ENCODE results near the gene B3GNT9. TPM values are rescaled to one million over a fixed set of nuclear protein-coding genes. Genes with fewer than 3 reads are reported as not detected.

The B3GNT9 gene
- total RNA-seq, 4 donors from 2014 or later: 52.0 to 103 (median 85.7) TPM

DNA sequence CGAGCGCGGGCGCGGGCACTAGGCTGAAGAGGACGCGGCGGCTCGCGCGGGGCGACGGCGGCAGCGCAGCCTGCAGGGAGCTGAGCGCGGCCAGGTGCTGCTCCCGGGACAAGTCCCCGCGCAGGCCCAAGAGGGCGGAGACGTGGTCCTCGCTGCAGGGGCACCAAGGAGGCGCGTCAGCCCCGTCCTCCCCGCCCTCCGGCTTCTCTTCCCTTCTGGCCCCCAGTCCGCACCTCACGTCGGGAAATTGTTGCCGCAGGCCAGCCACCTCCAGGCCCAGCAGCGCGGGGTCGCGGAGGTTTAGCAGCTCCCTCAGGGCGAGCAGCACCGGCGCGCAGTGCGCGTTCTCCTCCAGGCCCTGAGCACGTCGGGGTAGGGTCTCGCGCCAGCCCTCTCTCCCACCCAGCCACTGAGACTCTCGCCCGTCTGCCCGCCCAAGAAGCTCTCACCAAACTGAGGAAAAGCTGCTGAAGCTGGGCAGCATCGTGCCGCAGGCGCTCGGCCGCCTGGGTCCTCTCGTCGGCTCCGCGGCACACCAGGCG is 33.7 kb upstream of the B3GNT9 start:
- no peaks in the 10 kb centered on the region for H3K36me3 ChIP-seq
- peaks cover 15 to 25% of the 10 kb centered on the region in 2 donors for H3K4me1 ChIP-seq
- H3K9me3 ChIP-seq: no peaks in the 10 kb centered on the region
- no peak for DNase-seq
- H3K27ac ChIP-seq: peak overlapping the region in 2 of 3 donors; percentile 89 to 95
- TF ChIP-seq CTCF (IDR thresholded peaks at IDR 0.05) (no peak), POLR2A (IDR thresholded peaks at IDR 0.05) (no peak)
- intact Hi-C loops (cut with DNase I): loop anchor here (10.0 kb wide), 2 partner anchors 210 to 290 kb away; no protein-coding TSS in a partner anchor
- H3K4me3 ChIP-seq (replicated peaks in 1 of 3): peak overlapping the region in 2 of 3 donors; percentile 42 to 69
- H3K27me3 ChIP-seq: no peaks in the 10 kb centered on the region
- WGBS, 2 donors: 6 to 7% methylated on average over 25 to 50 of the region's 59 CpGs

DNA sequence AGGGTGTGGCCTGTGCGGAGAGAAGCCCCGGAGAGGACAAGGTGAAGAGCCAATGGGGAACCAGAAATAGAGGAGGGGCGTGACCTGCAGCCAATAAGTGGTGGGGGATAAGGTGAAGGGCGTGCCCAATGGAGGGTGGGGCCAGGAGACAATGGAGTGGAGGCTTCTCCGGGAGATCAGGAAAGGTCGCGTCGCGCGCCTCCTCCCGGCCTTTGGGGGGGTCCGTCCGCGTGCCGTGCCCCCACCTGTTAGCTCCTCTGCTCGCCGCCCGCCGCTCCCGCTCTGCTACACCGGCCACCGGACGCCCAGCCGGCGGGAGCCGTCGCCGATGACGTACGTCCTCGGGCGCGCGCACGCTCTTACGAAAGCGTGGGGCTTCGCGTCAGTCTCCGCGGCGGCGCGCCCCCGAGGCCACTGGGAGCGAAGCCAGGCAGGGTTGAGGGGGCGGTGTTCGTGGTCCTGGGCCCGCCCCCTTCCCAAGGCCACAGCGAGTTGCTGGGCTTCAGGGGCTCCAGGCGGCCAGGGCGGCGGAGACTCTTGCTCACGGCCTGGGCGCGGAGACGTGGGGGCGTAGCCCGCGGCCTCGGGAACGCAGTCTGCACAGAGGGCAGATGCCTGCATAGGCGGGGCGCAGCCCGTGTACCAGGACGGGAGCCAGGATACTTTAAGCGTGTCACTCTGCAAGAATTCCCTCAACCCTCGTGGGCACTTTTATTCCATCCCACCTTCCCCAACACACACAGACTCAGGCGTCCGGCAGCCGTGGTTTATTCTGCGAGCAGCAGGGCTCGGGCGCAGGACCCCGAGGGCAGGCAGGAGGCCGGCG is 33.0 kb upstream of the B3GNT9 start, which contains the start of gene MATCAP1:
MATCAP1 (minus strand) TSS at position 337 of the 826 bp plus-strand sequence. CDS start 3,353 bp downstream, outside the sequence.
- peak within 1 kb of the TSS; percentile 89 to 95 (median 93) for H3K27ac ChIP-seq
- peak in 1 of 2 donors; percentile 70 for TF ChIP-seq POLR2A (IDR thresholded peaks at IDR 0.05)
- TF ChIP-seq CTCF (IDR thresholded peaks at IDR 0.05): no peak
- no peaks in the 10 kb centered on the region for H3K9me3 ChIP-seq
- intact Hi-C loops (cut with DNase I): loop anchor here (10.0 kb wide), 2 partner anchors 209 to 289 kb away; no protein-coding TSS in a partner anchor
- H3K27me3 ChIP-seq: no peaks in the 10 kb centered on the region
- peak; percentile 95 for DNase-seq
- no peaks in the 10 kb centered on the region for H3K36me3 ChIP-seq
- peaks cover 16 to 26% of the 10 kb centered on the region in 2 donors for H3K4me1 ChIP-seq
- peak within 1 kb of the TSS; percentile 42 to 69 (median 45) for H3K4me3 ChIP-seq (replicated peaks in 1 of 3)
- 0 to 1% methylated on average over 24 to 26 of the region's 77 CpGs for WGBS, 2 donors

DNA sequence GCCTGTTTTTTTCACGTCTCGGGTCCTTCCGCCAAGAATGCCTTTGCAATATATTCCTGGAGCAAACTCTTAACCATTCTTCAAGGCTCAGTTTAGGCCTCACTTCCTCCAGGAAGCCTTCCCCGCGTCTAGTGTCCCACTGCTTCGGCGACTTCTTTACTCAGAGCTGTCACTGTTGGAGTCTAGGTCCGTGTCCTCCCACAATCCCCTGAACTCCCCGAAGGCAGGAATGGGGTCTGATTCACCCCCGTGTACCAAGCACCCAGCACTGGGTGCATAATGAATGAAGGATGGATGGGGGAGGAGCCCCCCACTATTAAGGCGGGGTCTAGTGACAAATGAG is 32.5 kb upstream of the B3GNT9 start:
- peak overlapping the region in 2 of 3 donors; percentile 89 to 95 for H3K27ac ChIP-seq
- TF ChIP-seq CTCF (IDR thresholded peaks at IDR 0.05): no peak
- no peak for DNase-seq
- H3K4me3 ChIP-seq (replicated peaks in 1 of 3): peak overlapping the region in 1 of 3 donors; percentile 69
- H3K4me1 ChIP-seq: peaks cover 20 to 32% of the 10 kb centered on the region in 2 donors
- intact Hi-C loops (cut with DNase I): loop anchor here (10.0 kb wide), 2 partner anchors 208 to 288 kb away; no protein-coding TSS in a partner anchor
- no peaks in the 10 kb centered on the region for H3K36me3 ChIP-seq
- no peaks in the 10 kb centered on the region for H3K27me3 ChIP-seq
- 12% methylated on average over 11 of the region's 11 CpGs for WGBS, 2 donors
- H3K9me3 ChIP-seq: no peaks in the 10 kb centered on the region

DNA sequence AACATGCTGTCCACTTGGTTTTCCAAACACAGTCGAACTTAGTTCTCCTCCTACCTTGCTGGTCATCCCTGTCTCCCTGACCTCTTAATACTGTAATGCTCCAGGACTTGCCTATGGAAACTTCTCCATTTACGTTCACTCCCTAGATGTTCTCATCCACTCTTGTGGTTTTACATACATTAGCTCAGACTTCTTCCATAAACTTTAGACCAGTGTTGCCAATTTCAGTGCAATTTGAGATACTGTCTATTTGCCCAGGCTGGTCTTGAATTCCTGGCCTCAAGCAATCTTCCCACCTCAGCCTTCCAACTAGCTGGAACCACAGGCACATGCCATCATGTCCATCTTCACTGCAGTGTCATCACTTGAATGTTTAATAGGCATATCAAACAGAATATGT is 31.5 kb upstream of the B3GNT9 start:
- intact Hi-C loops (cut with DNase I): loop anchor here (10.0 kb wide), 2 partner anchors 207 to 287 kb away; no protein-coding TSS in a partner anchor
- no peak overlapping the region for H3K27ac ChIP-seq
- H3K4me1 ChIP-seq: peaks cover 26 to 38% of the 10 kb centered on the region in 2 donors
- no peaks in the 10 kb centered on the region for H3K36me3 ChIP-seq
- 89 to 97% methylated on average over 2 of the region's 2 CpGs for WGBS, 2 donors
- H3K9me3 ChIP-seq: no peaks in the 10 kb centered on the region
- DNase-seq: no peak
- no peak overlapping the region for H3K4me3 ChIP-seq (replicated peaks in 1 of 3)
- TF ChIP-seq POLR2A (IDR thresholded peaks at IDR 0.05): no peak
- no peaks in the 10 kb centered on the region for H3K27me3 ChIP-seq

DNA sequence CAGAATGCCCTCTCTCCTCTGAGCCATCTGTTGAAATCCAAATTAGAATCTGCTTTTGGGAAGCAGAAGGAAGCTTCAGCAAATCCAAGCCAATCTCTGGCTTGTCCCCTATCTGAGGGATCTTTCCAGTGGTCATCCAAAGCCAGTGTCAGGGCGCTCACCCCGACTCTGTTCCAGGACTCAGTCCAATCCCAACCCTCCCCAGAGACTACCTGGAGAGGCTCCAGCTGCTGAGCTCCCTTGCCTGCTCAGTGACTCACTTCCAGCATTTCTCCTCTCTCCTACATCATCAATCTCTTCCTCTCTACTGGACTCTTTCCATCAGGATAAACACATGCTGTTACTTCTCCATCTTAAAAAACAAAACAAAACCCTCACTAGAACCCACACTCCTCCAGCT is 30.5 kb upstream of the B3GNT9 start:
- Histone ChIP-seq H3K4me1 (peaks cover 26 to 38% of the 10 kb centered on the region in 2 donors), H3K27ac (no peak overlapping the region)

More for the DNA sequence above, 30.5 kb upstream of the B3GNT9 start:
- TF ChIP-seq POLR2A (IDR thresholded peaks at IDR 0.05) (no peak), CTCF (IDR thresholded peaks at IDR 0.05) (no peak)
- DNase-seq: no peak
- intact Hi-C loops (cut with DNase I): loop anchor here (10.0 kb wide), 2 partner anchors 207 to 287 kb away; no protein-coding TSS in a partner anchor
- Histone ChIP-seq H3K4me3 (replicated peaks in 1 of 3) (no peak overlapping the region), H3K9me3 (no peaks in the 10 kb centered on the region), H3K36me3 (no peaks in the 10 kb centered on the region), H3K27me3 (no peaks in the 10 kb centered on the region)
- 54 to 68% methylated on average over 2 of the region's 2 CpGs for WGBS, 2 donors
